CD4-positive, alpha-beta T cell treated with Interleukin-4 for 4 hours (primary cell): Measurements from ENCODE around the gene USP32.
"Not testable (repeated sequence)": the region's sequence is repeated elsewhere in the genome, so short reads cannot be mapped to it uniquely, and the experiment has no call there.

ENCODE experiments used
- DNase-seq: peaks from one replicate; pipeline ENCODE4 v3.0.0-alpha.2; 2020

Gene USP32

DNA sequence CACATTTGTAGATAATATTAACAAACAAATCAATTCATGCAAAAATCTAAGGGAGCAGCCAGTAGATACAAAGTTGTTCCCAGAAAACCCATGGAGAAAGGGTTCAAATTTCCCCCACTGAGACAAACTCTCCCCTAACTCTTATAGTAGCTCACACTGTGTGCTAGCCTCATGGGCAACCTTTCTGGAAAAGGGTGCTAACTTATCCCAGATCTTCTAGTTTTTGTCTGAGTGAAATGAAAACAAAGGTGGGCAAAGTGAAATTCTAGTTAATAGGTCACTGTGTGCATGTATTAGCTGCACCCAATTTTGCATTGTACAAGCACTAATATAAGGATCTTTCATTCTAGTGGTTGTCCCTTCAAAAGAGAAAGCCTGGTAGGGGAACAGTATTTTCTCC, 9.9 kb upstream of the USP32 start:
- no peak for DNase-seq

DNA sequence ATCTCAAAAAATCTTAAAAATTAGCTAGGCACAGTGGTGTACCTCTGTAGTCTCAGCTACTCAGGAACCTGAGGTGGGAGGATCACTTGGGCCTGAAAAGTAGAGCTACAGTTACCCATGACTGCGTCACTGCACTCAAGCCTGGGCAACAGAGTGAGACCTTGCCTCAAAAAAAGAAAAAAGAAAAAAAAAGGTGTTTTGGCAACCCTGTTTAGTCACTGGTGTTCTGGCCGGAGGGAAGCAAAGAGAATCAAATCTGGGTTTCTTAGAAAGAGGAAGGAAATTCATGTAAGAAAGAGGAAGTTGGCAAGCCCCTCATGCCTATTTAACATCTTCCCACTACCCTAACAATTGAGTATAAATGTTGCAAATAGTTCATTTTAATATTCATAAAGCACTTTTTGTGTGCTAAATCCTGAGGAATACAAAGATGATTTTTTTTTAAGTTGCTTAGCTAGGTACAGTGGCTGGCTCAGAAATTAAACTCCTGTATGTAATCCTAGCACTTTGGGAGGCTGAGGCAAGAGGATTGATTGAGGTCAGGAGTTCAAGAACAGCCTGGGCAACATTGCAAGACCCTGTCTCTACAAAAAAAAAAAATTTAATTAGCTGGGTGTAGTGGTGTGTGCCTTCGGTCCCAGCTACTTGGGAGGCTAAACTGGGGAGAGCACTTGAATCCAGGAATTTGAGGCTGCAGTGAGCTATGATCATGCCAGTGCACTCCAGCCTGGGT, 6.5 kb upstream of the USP32 start:
- no peak for DNase-seq

GRCh38 chr17:60396412-60396811, 4.5 kb upstream of the USP32 start:
- DNase-seq: no peak

DNA sequence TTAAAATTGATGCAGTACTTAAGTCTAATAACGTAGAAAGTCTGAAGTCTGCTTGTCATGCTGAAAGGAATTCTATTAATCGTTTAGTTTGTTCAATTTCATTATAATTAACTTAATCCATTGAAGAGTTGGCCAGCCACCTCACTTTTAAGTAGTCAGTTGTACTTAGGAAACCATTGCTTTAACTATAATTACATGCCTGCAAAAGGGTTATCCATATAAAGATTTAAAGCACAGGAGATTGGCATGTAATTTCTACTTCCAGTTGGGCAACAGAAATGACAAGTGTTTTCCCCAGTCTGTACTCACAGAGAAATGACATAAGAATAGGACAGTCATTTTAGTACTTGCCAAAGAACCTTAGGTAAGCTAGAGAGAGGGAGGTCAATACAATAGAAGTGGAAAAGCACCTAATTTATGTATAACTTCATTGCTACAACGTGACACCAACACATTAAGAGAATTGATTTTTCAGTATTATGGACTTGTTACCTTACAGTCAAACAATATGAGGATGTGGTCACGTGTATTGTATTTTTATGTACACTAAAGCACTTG, 3.7 kb upstream of the USP32 start:
- DNase-seq: no peak

DNA sequence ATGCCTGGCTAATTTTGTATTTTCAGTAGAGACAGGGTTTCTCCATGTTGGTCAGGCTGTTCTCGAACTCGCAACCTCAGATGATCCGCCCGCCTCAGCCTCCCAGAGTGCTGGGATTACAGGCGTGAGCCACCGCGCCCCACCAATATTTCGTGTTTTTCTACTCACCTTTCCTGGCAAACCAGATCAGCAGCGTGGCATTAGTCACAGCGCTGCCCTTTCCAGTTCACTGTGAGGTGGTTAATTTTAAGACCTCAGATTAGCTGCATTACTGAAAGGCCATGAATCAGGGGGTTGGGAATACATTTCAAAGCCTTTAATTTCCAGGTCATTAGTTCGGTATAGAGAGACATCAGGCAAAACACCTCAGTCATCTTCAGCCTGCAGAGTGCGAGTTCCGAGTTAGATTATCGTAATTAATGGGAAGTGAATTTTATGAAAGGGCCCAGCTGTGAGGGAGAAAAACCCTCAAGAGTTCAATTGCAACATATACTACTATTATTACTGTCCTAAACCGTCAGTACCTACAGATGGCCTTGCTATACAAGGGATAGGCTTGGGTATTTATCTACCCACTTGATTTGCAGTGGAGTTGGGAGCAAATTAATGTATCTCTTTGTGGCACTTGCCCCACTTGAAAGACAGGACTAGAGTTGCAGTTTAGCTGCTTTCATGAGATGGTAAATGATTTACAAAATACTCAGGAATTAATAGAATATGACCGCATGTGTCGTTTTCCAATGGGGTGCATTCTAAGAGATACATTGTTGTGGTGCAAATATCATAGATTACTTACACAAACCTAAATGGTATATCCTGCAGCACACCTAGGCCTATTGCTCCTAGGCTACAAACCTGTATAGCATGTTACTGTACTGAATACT, 2.1 kb upstream of the USP32 start:
- DNase-seq: no peak

- DNase-seq: no peak
Observed at GRCh38 chr17:60392845-60393702, 1.1 kb upstream of the USP32 start.

GRCh38 chr17:60391471-60392041, 377 bp downstream of the USP32 start:
- DNase-seq: no peak

DNA sequence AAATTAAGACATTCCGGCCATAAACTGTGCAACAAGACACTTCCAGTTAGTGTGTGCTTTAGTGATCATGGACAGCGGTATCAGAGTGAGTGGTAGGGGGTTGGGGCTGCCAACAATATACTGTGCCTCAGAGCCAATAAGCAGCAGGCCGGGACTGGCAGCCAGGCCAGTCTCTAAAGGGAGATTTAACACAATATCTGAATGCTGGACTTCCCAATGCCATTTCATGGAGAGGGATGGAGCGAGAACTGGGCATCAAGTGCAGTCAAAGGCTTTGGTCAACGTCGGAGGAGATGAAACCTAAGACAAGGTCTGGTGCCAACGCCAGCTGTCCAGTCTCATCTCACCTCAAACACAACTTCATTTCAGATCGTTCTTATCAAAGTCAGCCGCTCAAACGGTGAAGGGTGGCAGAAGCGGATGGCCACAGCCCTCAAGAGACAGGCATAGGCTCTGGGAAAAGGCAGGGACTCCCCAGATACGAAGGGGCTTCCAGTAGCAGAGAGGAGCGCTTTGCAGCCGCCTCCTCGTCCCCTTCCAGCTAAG, 935 bp downstream of the USP32 start:
- DNase-seq: no peak

- no peak for DNase-seq
Observed at GRCh38 chr17:60390186-60390585, 1.7 kb downstream of the USP32 start.

DNA sequence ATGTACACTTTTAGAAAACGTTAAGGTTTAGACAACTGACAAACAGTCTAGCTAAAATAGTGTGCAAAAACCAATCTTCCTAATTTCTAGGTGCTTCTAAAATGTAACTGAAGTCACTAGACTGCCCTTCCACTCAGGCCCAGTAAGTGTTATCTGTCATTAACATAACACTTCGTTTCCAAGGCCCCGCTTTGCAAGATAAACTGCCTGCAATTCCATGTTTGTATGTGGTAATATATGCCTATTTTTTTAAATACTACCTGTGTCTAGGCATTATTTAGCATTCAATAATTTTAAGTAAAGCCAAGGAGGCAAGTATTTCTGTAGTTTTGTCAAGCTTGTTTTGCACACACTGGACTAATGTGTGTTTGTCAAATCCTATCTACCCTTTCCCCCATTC, 3.2 kb downstream of the USP32 start:
- DNase-seq: no peak

GRCh38 chr17:60387666-60388065, 4.3 kb downstream of the USP32 start:
- DNase-seq: no peak

DNA sequence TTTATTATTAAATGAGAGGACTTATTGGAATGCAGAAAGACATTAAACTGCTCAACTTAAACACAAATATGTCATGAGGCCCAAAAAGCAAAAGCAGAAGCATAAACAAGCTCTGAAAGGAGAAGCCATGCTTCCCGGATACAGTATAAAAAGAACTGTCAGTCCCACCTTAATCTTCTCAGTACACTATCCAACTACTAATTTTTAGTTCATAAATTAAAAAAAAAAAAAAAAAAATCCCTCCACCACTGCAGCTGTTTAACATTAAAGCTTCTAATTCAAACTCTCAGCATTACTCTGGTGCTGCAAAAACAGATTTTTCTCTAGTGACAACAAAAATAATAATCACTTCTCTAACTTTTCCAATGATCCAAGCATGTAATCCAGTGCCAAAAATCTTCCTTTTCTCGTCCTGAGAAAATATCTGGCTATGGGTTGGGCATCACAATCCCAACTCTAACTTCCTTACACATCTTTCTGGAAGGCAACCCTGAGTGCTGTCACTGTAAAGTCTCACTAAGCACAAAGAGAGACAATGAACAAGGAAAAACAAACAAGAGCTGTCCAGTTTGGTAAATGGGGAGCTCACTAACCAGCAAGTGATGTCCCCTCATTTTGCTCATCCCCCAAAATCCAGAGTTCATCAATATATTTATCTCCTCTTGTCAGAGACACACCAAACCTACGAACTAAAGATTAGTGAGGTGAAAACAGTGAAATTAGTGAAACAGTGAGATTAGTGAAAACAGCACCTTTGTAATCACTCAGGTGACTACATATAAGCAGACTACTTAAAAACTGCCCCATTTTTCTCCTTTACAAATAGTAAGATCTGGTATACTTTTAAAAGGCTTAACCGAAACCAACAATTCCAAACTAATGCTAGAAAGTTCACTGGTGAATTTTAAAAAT, 5.5 kb downstream of the USP32 start:
- no peak for DNase-seq

DNA sequence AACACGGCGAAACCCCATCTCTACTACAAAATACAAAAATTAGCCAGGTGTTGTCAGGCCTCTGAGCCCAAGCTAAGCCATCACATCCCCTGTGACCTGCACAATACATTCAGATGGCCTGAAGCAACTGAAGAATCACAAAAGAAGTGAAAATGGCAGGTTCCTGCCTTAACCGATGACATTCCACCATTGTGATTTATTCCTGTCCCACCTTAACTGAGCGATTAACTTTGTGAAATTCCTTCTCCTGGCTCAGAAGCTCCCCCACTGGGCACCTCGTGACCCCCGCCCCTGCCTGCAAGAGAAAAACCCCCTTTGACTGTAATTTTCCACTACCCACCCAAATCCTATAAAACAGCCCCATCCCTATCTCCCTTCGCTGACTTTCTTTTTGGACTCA, 7.0 kb downstream of the USP32 start:
- DNase-seq: not testable (repeated sequence)

- DNase-seq: no peak
Observed at GRCh38 chr17:60383379-60383778, 8.6 kb downstream of the USP32 start.

DNA sequence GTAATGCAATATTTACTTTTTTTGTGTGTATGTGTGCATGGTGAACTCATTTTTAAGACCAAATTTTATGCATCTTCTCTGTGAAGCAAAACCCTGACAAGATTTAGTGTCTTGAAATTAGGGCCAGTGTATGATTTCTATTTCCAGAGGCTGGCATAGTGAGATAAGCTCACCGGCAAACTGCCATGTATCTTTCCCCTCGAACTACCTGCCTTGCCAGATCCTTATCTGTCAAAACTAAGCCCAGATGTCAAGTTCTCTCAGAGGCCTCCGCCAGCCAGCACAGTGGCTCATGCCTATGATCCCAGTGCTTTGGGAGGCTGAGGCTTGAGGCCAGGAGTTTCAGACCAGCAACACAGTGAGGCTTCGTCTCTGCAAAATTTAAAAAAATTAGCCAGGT, 10.0 kb downstream of the USP32 start:
- no peak for DNase-seq

DNA sequence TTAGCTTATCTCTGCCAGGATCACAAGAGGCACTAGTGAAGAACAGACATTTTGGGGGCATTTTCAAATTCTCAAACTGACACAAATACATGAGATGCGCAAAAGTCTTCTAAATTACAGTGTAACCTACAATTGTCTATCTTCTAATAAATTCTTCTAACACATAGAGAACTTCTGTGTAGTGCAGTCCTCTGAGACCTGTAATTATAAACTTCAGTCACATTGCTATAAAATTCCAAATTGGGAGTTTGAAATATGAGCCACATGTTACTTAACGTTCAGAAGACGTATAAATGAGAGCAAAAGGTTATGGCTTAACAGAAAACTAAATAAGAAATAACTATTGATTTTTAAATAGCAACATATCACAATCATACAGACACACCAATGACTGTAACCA, 12.5 kb downstream of the USP32 start:
- DNase-seq: not testable (repeated sequence)

- not testable (repeated sequence) for DNase-seq
Observed at GRCh38 chr17:60378187-60378586, 13.7 kb downstream of the USP32 start.

GRCh38 chr17:60372790-60373483, 19.0 kb downstream of the USP32 start:
- DNase-seq: no peak

DNA sequence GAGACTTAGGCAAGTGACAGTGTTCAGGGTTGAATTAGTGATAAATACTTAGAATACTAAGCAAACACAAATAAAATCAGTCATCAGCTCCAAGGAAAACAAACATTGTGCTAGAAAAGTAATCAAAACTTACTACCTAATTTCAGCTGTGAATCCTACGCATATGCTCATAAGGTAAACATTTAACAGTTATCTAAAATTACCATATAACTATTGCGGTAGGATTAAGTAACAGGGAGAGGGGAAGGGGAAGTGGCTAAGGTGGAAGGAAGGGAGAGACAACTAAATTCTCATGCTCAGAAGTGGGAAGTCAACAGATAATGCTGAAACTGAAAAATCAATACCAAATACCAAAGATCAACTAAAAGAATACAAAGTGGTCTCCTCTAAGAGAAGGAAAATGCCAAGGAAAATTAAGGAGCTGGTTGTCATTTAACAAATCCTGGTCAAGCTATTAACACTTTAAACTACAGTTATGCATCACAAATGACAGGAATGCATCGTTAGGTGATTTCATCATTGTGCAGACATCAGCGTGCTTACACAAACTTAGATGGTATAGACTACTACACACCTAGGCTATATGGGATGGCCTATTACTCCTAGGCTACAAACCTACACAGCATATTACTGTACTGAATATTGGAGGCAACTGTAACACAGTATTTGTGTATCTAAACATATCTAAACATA, 20.0 kb downstream of the USP32 start:
- no peak for DNase-seq

DNA sequence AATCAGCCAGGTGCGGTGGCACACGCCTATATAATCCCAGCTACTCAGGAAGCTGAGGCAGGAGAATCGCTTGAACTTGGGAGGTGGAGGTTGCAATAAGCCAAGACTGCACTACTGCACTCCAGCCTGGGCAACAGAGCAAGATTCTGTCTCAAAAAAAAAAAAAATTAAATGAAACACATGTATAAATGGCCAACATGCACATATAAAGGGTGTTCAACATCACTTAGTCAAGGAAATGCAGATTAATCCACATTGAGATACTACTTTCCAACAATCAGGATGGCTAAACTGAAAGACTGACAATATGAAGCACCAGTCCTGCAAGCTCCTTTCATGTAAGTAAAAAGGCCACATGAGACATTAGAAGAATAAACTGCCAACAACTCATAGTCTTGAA, 20.5 kb downstream of the USP32 start:
- no peak for DNase-seq
